HepG2 (cell line): Measurements from ENCODE around the gene PPDPF. TPM values are rescaled to one million over a fixed set of nuclear protein-coding genes. Genes with fewer than 3 reads are reported as not detected.

ENCODE experiments used
- ARNT ChIP-seq: fragments of 450-650 bp; IDR thresholded peaks from 2 replicates; pipeline ENCODE4 v1.6.1; 2017
- ATF2 ChIP-seq: sonication (generic); formaldehyde crosslinking; IDR thresholded peaks from 2 replicates; pipeline ENCODE4 v1.4.0; 2020; ENCODE audit warnings: missing genetic modification reagents
- ATM ChIP-seq: fragments of 450-650 bp; IDR thresholded peaks from 2 replicates; pipeline ENCODE4 v1.7.1; 2017; ENCODE audit warnings: mild to moderate bottlenecking, borderline replicate concordance
- ETV5 ChIP-seq: IDR thresholded peaks from 2 replicates; pipeline ENCODE4 v1.6.1; 2018; ENCODE audit warnings: missing biosample characterization, missing genetic modification reagents, inconsistent platforms, borderline replicate concordance
- GATAD2A ChIP-seq: IDR thresholded peaks from 2 replicates; pipeline ENCODE4 v1.6.1; 2016
- GTF3A ChIP-seq: sonication (generic); formaldehyde crosslinking; conservative IDR thresholded peaks from 2 replicates; pipeline ENCODE4 v1.4.0; 2020; ENCODE audit warnings: mild to moderate bottlenecking, missing genetic modification reagents
- KMT2A ChIP-seq: sonication (generic); formaldehyde crosslinking; IDR thresholded peaks from 2 replicates; pipeline ENCODE4 v1.4.0; 2020; ENCODE audit warnings: missing genetic modification reagents
- MEIS1 ChIP-seq: sonication (generic); formaldehyde crosslinking; IDR thresholded peaks from 2 replicates; pipeline ENCODE4 v1.9.0; 2021; ENCODE audit warnings: mild to moderate bottlenecking, missing genetic modification reagents, moderate library complexity, borderline replicate concordance
- NR2F2 ChIP-seq: IDR thresholded peaks from 2 replicates; pipeline ENCODE4 v1.6.1; 2012; ENCODE audit warnings: low read depth, inconsistent platforms, borderline replicate concordance
- POLR2A ChIP-seq, 2 experiments: IDR thresholded peaks; 2 replicates each; pipeline ENCODE4 v1.6.1; 2011; ENCODE audit warnings: low read depth in 2 of 2, low read length in 2 of 2, mild to moderate bottlenecking in 1 of 2, moderate library complexity in 1 of 2; ENCODE audit not compliant: insufficient read depth in 1 of 2
- RARA ChIP-seq: IDR thresholded peaks from 2 replicates; pipeline ENCODE4 v1.6.1; 2016; ENCODE audit warnings: missing genetic modification reagents, missing compliant biosample characterization
- TAF15 ChIP-seq: fragments of 200-400 bp; formaldehyde crosslinking; IDR thresholded peaks from one replicate; pipeline ENCODE4 v1.6.1; 2018; ENCODE audit warnings: mild to moderate bottlenecking, low read depth, low read length; ENCODE audit not compliant: poor library complexity, severe bottlenecking
- TCF7L2 ChIP-seq: IDR thresholded peaks from 2 replicates; pipeline ENCODE4 v1.6.1; 2011; ENCODE audit warnings: mild to moderate bottlenecking, low read depth, low read length, moderate library complexity
- ZC3H4 ChIP-seq: sonication (generic); formaldehyde crosslinking; IDR thresholded peaks from 2 replicates; pipeline ENCODE4 v1.4.0; 2020; ENCODE audit warnings: missing genetic modification reagents, borderline replicate concordance
- ZKSCAN5 ChIP-seq: sonication (generic); formaldehyde crosslinking; IDR thresholded peaks from 2 replicates; pipeline ENCODE4 v1.5.1; 2020; ENCODE audit warnings: mild to moderate bottlenecking, missing genetic modification reagents
- ZNF317 ChIP-seq: sonication (generic); formaldehyde crosslinking; IDR thresholded peaks from 2 replicates; pipeline ENCODE4 v1.5.0; 2020; ENCODE audit warnings: mild to moderate bottlenecking, missing genetic modification reagents
- ZNF543 ChIP-seq: sonication (generic); formaldehyde crosslinking; IDR thresholded peaks from 2 replicates; pipeline ENCODE4 v1.4.0; 2020; ENCODE audit warnings: mild to moderate bottlenecking, missing genetic modification reagents
- ZNF652 ChIP-seq: IDR thresholded peaks from 2 replicates; pipeline ENCODE4 v1.6.1; 2016; ENCODE audit warnings: low read depth, borderline replicate concordance
- ZNF75D ChIP-seq: sonication (generic); formaldehyde crosslinking; IDR thresholded peaks from 2 replicates; pipeline ENCODE4 v1.8.1; 2023; ENCODE audit warnings: missing genetic modification reagents, mild to moderate bottlenecking, borderline replicate concordance
- ZNF891 ChIP-seq: sonication (generic); formaldehyde crosslinking; IDR thresholded peaks from 2 replicates; pipeline ENCODE4 v1.5.0; 2020; ENCODE audit warnings: mild to moderate bottlenecking, missing genetic modification reagents
- polyA plus RNA-seq, 8 experiments: library from polyadenylated mRNA; depleted of rRNA in 3 of 8; stranded (reverse) in 7 of 8; unstranded in 1 of 8; fragments of >200 nt; fragmentation: Illumina TruSeq in 4 of 8; extraction: Trizol in 4 of 8; gene quantifications; 2 replicates each; pipeline versions ENCODE4 v1.2.1 to v1.2.3, GENCODE V29; 2011 to 2016; ENCODE audit warnings: low read depth in 4 of 8, missing spikeins in 1 of 8, mixed read lengths in 1 of 8; ENCODE audit not compliant: insufficient read depth in 1 of 8
- total RNA-seq, 5 experiments: library from RNA; depleted of rRNA; stranded (reverse); fragments of >200 nt; fragmentation: Illumina TruSeq; extraction: Trizol; gene quantifications; 2 replicates each; pipeline ENCODE4 v1.2.3, GENCODE V29; 2016; ENCODE audit warnings: low read depth in 1 of 5
- TF ChIP-seq, protein P1 (sequence below): sonication (generic); formaldehyde crosslinking; IDR thresholded peaks from 2 replicates; pipeline ENCODE4 v1.8.0; 2022; ENCODE audit warnings: mild to moderate bottlenecking, missing genetic modification reagents, moderate library complexity
- TF ChIP-seq, protein P2 (sequence below): sonication (generic); formaldehyde crosslinking; IDR thresholded peaks from 2 replicates; pipeline ENCODE4 v1.5.0; 2020; ENCODE audit warnings: missing genetic modification reagents, mild to moderate bottlenecking, borderline replicate concordance
- TF ChIP-seq, protein P3 (sequence below): IDR thresholded peaks from 2 replicates; pipeline ENCODE4 v1.6.1; 2016; ENCODE audit warnings: low read depth, control low read depth
- TF ChIP-seq, protein P4 (sequence below): sonication (generic); formaldehyde crosslinking; IDR thresholded peaks from 2 replicates; pipeline ENCODE4 v1.4.0; 2020; ENCODE audit warnings: low read depth, missing genetic modification reagents

The PPDPF gene
- total and polyA plus RNA-seq, 2 of the 13 experiments (the other 11 are each of a cell fraction or from before 2014, with no cell fraction given), result 1.8 to 7.0 TPM

GRCh38 chr20:63544241-63544957, 23.8 kb downstream of the PPDPF start (continued):
- TF ChIP-seq ZNF75D (CRISPR knock-in tag) (no peak), TCF7L2 (no peak), RARA (CRISPR knock-in tag) (peak; percentile 28; the same call in 1 of the 2 replicates), ZNF317 (CRISPR knock-in tag) (no peak), ZC3H4 (no peak), ATM (no peak), TAF15 (peak; percentile 29), GTF3A (CRISPR knock-in tag) (no peak), GATAD2A (CRISPR knock-in tag) (peak; percentile 49), ZNF652 (no peak), NR2F2 (no peak), ZKSCAN5 (CRISPR knock-in tag) (no peak), ARNT (no peak), ATF2 (CRISPR knock-in tag) (no peak), KMT2A (CRISPR knock-in tag) (no peak), ETV5 (CRISPR knock-in tag) (no peak), ZNF543 (CRISPR knock-in tag) (0 out of 2 replicates have a peak, but pooled peaks have one; percentile 65), MEIS1 (CRISPR knock-in tag) (peak; percentile 71; the same call in 1 of the 2 replicates), POLR2A (IDR thresholded peaks at IDR 0.05; ENCODE audit: insufficient read depth in 1 of 2, low read depth in 2 of 2, low read length in 2 of 2) (no peak), ZNF891 (CRISPR knock-in tag) (no peak; the same call in 1 of the 2 replicates)
- TF ChIP-seq, protein P1, sequence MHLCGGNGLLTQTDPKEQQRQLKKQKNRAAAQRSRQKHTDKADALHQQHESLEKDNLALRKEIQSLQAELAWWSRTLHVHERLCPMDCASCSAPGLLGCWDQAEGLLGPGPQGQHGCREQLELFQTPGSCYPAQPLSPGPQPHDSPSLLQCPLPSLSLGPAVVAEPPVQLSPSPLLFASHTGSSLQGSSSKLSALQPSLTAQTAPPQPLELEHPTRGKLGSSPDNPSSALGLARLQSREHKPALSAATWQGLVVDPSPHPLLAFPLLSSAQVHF (CRISPR knock-in tag), result no peak
- TF ChIP-seq, protein P2, sequence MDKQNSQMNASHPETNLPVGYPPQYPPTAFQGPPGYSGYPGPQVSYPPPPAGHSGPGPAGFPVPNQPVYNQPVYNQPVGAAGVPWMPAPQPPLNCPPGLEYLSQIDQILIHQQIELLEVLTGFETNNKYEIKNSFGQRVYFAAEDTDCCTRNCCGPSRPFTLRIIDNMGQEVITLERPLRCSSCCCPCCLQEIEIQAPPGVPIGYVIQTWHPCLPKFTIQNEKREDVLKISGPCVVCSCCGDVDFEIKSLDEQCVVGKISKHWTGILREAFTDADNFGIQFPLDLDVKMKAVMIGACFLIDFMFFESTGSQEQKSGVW (CRISPR knock-in tag), result no peak
- TF ChIP-seq, protein P3, sequence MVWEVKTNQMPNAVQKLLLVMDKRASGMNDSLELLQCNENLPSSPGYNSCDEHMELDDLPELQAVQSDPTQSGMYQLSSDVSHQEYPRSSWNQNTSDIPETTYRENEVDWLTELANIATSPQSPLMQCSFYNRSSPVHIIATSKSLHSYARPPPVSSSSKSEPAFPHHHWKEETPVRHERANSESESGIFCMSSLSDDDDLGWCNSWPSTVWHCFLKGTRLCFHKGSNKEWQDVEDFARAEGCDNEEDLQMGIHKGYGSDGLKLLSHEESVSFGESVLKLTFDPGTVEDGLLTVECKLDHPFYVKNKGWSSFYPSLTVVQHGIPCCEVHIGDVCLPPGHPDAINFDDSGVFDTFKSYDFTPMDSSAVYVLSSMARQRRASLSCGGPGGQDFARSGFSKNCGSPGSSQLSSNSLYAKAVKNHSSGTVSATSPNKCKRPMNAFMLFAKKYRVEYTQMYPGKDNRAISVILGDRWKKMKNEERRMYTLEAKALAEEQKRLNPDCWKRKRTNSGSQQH (CRISPR knock-in tag), result no peak
- TF ChIP-seq, protein P4, sequence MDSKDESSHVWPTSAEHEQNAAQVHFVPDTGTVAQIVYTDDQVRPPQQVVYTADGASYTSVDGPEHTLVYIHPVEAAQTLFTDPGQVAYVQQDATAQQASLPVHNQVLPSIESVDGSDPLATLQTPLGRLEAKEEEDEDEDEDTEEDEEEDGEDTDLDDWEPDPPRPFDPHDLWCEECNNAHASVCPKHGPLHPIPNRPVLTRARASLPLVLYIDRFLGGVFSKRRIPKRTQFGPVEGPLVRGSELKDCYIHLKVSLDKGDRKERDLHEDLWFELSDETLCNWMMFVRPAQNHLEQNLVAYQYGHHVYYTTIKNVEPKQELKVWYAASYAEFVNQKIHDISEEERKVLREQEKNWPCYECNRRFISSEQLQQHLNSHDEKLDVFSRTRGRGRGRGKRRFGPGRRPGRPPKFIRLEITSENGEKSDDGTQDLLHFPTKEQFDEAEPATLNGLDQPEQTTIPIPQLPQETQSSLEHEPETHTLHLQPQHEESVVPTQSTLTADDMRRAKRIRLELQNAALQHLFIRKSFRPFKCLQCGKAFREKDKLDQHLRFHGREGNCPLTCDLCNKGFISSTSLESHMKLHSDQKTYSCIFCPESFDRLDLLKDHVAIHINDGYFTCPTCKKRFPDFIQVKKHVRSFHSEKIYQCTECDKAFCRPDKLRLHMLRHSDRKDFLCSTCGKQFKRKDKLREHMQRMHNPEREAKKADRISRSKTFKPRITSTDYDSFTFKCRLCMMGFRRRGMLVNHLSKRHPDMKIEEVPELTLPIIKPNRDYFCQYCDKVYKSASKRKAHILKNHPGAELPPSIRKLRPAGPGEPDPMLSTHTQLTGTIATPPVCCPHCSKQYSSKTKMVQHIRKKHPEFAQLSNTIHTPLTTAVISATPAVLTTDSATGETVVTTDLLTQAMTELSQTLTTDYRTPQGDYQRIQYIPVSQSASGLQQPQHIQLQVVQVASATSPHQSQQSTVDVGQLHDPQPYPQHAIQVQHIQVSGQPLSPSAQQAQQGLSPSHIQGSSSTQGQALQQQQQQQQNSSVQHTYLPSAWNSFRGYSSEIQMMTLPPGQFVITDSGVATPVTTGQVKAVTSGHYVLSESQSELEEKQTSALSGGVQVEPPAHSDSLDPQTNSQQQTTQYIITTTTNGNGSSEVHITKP (CRISPR knock-in tag), result no peak
